ENCODE results near the gene P2RY13.

The P2RY13 gene

GRCh38 chr3:151329363-151329762 lies at the start of gene P2RY13:
Gene P2RY13 (minus strand): TSS chr3:151329549. CDS start chr3:151329528, 21 bp downstream.
- Histone ChIP-seq H3K4me3 (ENCODE audit: low read length in 2 of 2) (peak within 1 kb of the TSS in 1 of 2 donors; percentile 58), H3K27ac (ENCODE audit: low read depth in 2 of 2, low read length in 2 of 2) (no peak within 1 kb of the TSS), H3K9me3 (ENCODE audit: control insufficient read depth in 2 of 2, low read length in 2 of 2) (no peaks in the 10 kb centered on the region), H3K36me3 (ENCODE audit: control insufficient read depth in 2 of 2, insufficient read depth in 2 of 2, low read length in 2 of 2) (no peaks in the 10 kb centered on the region), H3K4me1 (ENCODE audit: control insufficient read depth in 2 of 2, insufficient read depth in 2 of 2, low read length in 2 of 2) (no peaks in the 10 kb centered on the region), H3K9ac (ENCODE audit: low read depth in 1 of 2, low read length in 2 of 2) (no peak within 1 kb of the TSS), H3K27me3 (ENCODE audit: control insufficient read depth in 2 of 2, insufficient read depth in 2 of 2, low read length in 2 of 2) (no peaks in the 10 kb centered on the region)

- Histone ChIP-seq H3K36me3 (ENCODE audit: control insufficient read depth in 2 of 2, insufficient read depth in 2 of 2, low read length in 2 of 2) (no peaks in the 10 kb centered on the region), H3K9me3 (ENCODE audit: control insufficient read depth in 2 of 2, low read length in 2 of 2) (no peaks in the 10 kb centered on the region), H3K4me3 (ENCODE audit: low read length in 2 of 2) (no peak overlapping the region), H3K27me3 (ENCODE audit: control insufficient read depth in 2 of 2, insufficient read depth in 2 of 2, low read length in 2 of 2) (no peaks in the 10 kb centered on the region), H3K27ac (ENCODE audit: low read depth in 2 of 2, low read length in 2 of 2) (no peak overlapping the region), H3K9ac (ENCODE audit: low read depth in 1 of 2, low read length in 2 of 2) (no peak overlapping the region), H3K4me1 (ENCODE audit: control insufficient read depth in 2 of 2, insufficient read depth in 2 of 2, low read length in 2 of 2) (peaks cover 0 to under 1% of the 10 kb centered on the region in 2 donors)
Observed at GRCh38 chr3:151377768-151378385, 48.5 kb upstream of the P2RY13 start.

- Histone ChIP-seq H3K9me3 (ENCODE audit: control insufficient read depth in 2 of 2, low read length in 2 of 2) (no peaks in the 10 kb centered on the region), H3K9ac (ENCODE audit: low read depth in 1 of 2, low read length in 2 of 2) (no peak overlapping the region), H3K27ac (ENCODE audit: low read depth in 2 of 2, low read length in 2 of 2) (no peak overlapping the region), H3K27me3 (ENCODE audit: control insufficient read depth in 2 of 2, insufficient read depth in 2 of 2, low read length in 2 of 2) (no peaks in the 10 kb centered on the region), H3K4me3 (ENCODE audit: low read length in 2 of 2) (no peak overlapping the region), H3K36me3 (ENCODE audit: control insufficient read depth in 2 of 2, insufficient read depth in 2 of 2, low read length in 2 of 2) (no peaks in the 10 kb centered on the region), H3K4me1 (ENCODE audit: control insufficient read depth in 2 of 2, insufficient read depth in 2 of 2, low read length in 2 of 2) (no peaks in the 10 kb centered on the region)
Observed at GRCh38 chr3:151372063-151372820, 42.9 kb upstream of the P2RY13 start.

GRCh38 chr3:151371526-151371925 lies 42.2 kb upstream of the P2RY13 start:
- Histone ChIP-seq H3K9me3 (ENCODE audit: control insufficient read depth in 2 of 2, low read length in 2 of 2) (no peaks in the 10 kb centered on the region), H3K27ac (ENCODE audit: low read depth in 2 of 2, low read length in 2 of 2) (no peak overlapping the region), H3K9ac (ENCODE audit: low read depth in 1 of 2, low read length in 2 of 2) (no peak overlapping the region), H3K27me3 (ENCODE audit: control insufficient read depth in 2 of 2, insufficient read depth in 2 of 2, low read length in 2 of 2) (no peaks in the 10 kb centered on the region), H3K4me3 (ENCODE audit: low read length in 2 of 2) (no peak overlapping the region), H3K4me1 (ENCODE audit: control insufficient read depth in 2 of 2, insufficient read depth in 2 of 2, low read length in 2 of 2) (no peaks in the 10 kb centered on the region), H3K36me3 (ENCODE audit: control insufficient read depth in 2 of 2, insufficient read depth in 2 of 2, low read length in 2 of 2) (no peaks in the 10 kb centered on the region)

- no peak overlapping the region for H3K9ac ChIP-seq (ENCODE audit: low read depth in 1 of 2, low read length in 2 of 2)
- H3K36me3 ChIP-seq (ENCODE audit: control insufficient read depth in 2 of 2, insufficient read depth in 2 of 2, low read length in 2 of 2) = no peaks in the 10 kb centered on the region
- no peaks in the 10 kb centered on the region for H3K9me3 ChIP-seq (ENCODE audit: control insufficient read depth in 2 of 2, low read length in 2 of 2)
- H3K4me3 ChIP-seq (ENCODE audit: low read length in 2 of 2) = no peak overlapping the region
- no peaks in the 10 kb centered on the region for H3K27me3 ChIP-seq (ENCODE audit: control insufficient read depth in 2 of 2, insufficient read depth in 2 of 2, low read length in 2 of 2)
- no peaks in the 10 kb centered on the region for H3K4me1 ChIP-seq (ENCODE audit: control insufficient read depth in 2 of 2, insufficient read depth in 2 of 2, low read length in 2 of 2)
- H3K27ac ChIP-seq (ENCODE audit: low read depth in 2 of 2, low read length in 2 of 2) = no peak overlapping the region
Observed at GRCh38 chr3:151367448-151367847, 38.1 kb upstream of the P2RY13 start.

GRCh38 chr3:151366993-151367392 lies 37.6 kb upstream of the P2RY13 start:
- H3K36me3 ChIP-seq (ENCODE audit: control insufficient read depth in 2 of 2, insufficient read depth in 2 of 2, low read length in 2 of 2) = no peaks in the 10 kb centered on the region
- no peaks in the 10 kb centered on the region for H3K27me3 ChIP-seq (ENCODE audit: control insufficient read depth in 2 of 2, insufficient read depth in 2 of 2, low read length in 2 of 2)
- H3K27ac ChIP-seq (ENCODE audit: low read depth in 2 of 2, low read length in 2 of 2) = no peak overlapping the region
- no peaks in the 10 kb centered on the region for H3K4me1 ChIP-seq (ENCODE audit: control insufficient read depth in 2 of 2, insufficient read depth in 2 of 2, low read length in 2 of 2)
- no peak overlapping the region for H3K4me3 ChIP-seq (ENCODE audit: low read length in 2 of 2)
- H3K9me3 ChIP-seq (ENCODE audit: control insufficient read depth in 2 of 2, low read length in 2 of 2) = no peaks in the 10 kb centered on the region
- H3K9ac ChIP-seq (ENCODE audit: low read depth in 1 of 2, low read length in 2 of 2) = no peak overlapping the region

GRCh38 chr3:151362751-151363174 lies 33.4 kb upstream of the P2RY13 start:
- H3K4me3 ChIP-seq (ENCODE audit: low read length in 2 of 2) = no peak overlapping the region
- H3K4me1 ChIP-seq (ENCODE audit: control insufficient read depth in 2 of 2, insufficient read depth in 2 of 2, low read length in 2 of 2) = no peaks in the 10 kb centered on the region
- H3K36me3 ChIP-seq (ENCODE audit: control insufficient read depth in 2 of 2, insufficient read depth in 2 of 2, low read length in 2 of 2) = no peaks in the 10 kb centered on the region
- no peaks in the 10 kb centered on the region for H3K9me3 ChIP-seq (ENCODE audit: control insufficient read depth in 2 of 2, low read length in 2 of 2)
- no peak overlapping the region for H3K9ac ChIP-seq (ENCODE audit: low read depth in 1 of 2, low read length in 2 of 2)
- no peak overlapping the region for H3K27ac ChIP-seq (ENCODE audit: low read depth in 2 of 2, low read length in 2 of 2)
- H3K27me3 ChIP-seq (ENCODE audit: control insufficient read depth in 2 of 2, insufficient read depth in 2 of 2, low read length in 2 of 2) = no peaks in the 10 kb centered on the region

- Histone ChIP-seq H3K9me3 (ENCODE audit: control insufficient read depth in 2 of 2, low read length in 2 of 2) (no peaks in the 10 kb centered on the region), H3K4me3 (ENCODE audit: low read length in 2 of 2) (no peak overlapping the region), H3K27me3 (ENCODE audit: control insufficient read depth in 2 of 2, insufficient read depth in 2 of 2, low read length in 2 of 2) (no peaks in the 10 kb centered on the region), H3K36me3 (ENCODE audit: control insufficient read depth in 2 of 2, insufficient read depth in 2 of 2, low read length in 2 of 2) (no peaks in the 10 kb centered on the region), H3K9ac (ENCODE audit: low read depth in 1 of 2, low read length in 2 of 2) (no peak overlapping the region), H3K27ac (ENCODE audit: low read depth in 2 of 2, low read length in 2 of 2) (no peak overlapping the region), H3K4me1 (ENCODE audit: control insufficient read depth in 2 of 2, insufficient read depth in 2 of 2, low read length in 2 of 2) (no peaks in the 10 kb centered on the region)
Observed at GRCh38 chr3:151357463-151357850, 28.1 kb upstream of the P2RY13 start.

- no peaks in the 10 kb centered on the region for H3K27me3 ChIP-seq (ENCODE audit: control insufficient read depth in 2 of 2, insufficient read depth in 2 of 2, low read length in 2 of 2)
- H3K36me3 ChIP-seq (ENCODE audit: control insufficient read depth in 2 of 2, insufficient read depth in 2 of 2, low read length in 2 of 2) = no peaks in the 10 kb centered on the region
- H3K9me3 ChIP-seq (ENCODE audit: control insufficient read depth in 2 of 2, low read length in 2 of 2) = no peaks in the 10 kb centered on the region
- no peak overlapping the region for H3K4me3 ChIP-seq (ENCODE audit: low read length in 2 of 2)
- no peak overlapping the region for H3K9ac ChIP-seq (ENCODE audit: low read depth in 1 of 2, low read length in 2 of 2)
- no peaks in the 10 kb centered on the region for H3K4me1 ChIP-seq (ENCODE audit: control insufficient read depth in 2 of 2, insufficient read depth in 2 of 2, low read length in 2 of 2)
- H3K27ac ChIP-seq (ENCODE audit: low read depth in 2 of 2, low read length in 2 of 2) = no peak overlapping the region
Observed at GRCh38 chr3:151356794-151357462, 27.6 kb upstream of the P2RY13 start.

GRCh38 chr3:151351648-151352047 lies 22.3 kb upstream of the P2RY13 start:
- no peaks in the 10 kb centered on the region for H3K36me3 ChIP-seq (ENCODE audit: control insufficient read depth in 2 of 2, insufficient read depth in 2 of 2, low read length in 2 of 2)
- H3K4me1 ChIP-seq (ENCODE audit: control insufficient read depth in 2 of 2, insufficient read depth in 2 of 2, low read length in 2 of 2) = no peaks in the 10 kb centered on the region
- no peaks in the 10 kb centered on the region for H3K27me3 ChIP-seq (ENCODE audit: control insufficient read depth in 2 of 2, insufficient read depth in 2 of 2, low read length in 2 of 2)
- H3K9me3 ChIP-seq (ENCODE audit: control insufficient read depth in 2 of 2, low read length in 2 of 2) = no peaks in the 10 kb centered on the region
- H3K4me3 ChIP-seq (ENCODE audit: low read length in 2 of 2) = no peak overlapping the region
- no peak overlapping the region for H3K9ac ChIP-seq (ENCODE audit: low read depth in 1 of 2, low read length in 2 of 2)
- no peak overlapping the region for H3K27ac ChIP-seq (ENCODE audit: low read depth in 2 of 2, low read length in 2 of 2)
